NCI-H1417 treated with DMSO at 0.1 percent for 48 hours (cell line): ENCODE measurements around the gene GBP3.
"Not testable (repeated sequence)": the region's sequence is repeated elsewhere in the genome, so short reads cannot be mapped to it uniquely, and the experiment has no call there.

ENCODE experiments used
- DNase-seq: peaks from one replicate; lab custom pipeline; 2025; lab: John Stamatoyannopoulos, UW

The GBP3 gene, protein sequence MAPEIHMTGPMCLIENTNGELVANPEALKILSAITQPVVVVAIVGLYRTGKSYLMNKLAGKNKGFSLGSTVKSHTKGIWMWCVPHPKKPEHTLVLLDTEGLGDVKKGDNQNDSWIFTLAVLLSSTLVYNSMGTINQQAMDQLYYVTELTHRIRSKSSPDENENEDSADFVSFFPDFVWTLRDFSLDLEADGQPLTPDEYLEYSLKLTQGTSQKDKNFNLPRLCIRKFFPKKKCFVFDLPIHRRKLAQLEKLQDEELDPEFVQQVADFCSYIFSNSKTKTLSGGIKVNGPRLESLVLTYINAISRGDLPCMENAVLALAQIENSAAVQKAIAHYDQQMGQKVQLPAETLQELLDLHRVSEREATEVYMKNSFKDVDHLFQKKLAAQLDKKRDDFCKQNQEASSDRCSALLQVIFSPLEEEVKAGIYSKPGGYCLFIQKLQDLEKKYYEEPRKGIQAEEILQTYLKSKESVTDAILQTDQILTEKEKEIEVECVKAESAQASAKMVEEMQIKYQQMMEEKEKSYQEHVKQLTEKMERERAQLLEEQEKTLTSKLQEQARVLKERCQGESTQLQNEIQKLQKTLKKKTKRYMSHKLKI

DNA sequence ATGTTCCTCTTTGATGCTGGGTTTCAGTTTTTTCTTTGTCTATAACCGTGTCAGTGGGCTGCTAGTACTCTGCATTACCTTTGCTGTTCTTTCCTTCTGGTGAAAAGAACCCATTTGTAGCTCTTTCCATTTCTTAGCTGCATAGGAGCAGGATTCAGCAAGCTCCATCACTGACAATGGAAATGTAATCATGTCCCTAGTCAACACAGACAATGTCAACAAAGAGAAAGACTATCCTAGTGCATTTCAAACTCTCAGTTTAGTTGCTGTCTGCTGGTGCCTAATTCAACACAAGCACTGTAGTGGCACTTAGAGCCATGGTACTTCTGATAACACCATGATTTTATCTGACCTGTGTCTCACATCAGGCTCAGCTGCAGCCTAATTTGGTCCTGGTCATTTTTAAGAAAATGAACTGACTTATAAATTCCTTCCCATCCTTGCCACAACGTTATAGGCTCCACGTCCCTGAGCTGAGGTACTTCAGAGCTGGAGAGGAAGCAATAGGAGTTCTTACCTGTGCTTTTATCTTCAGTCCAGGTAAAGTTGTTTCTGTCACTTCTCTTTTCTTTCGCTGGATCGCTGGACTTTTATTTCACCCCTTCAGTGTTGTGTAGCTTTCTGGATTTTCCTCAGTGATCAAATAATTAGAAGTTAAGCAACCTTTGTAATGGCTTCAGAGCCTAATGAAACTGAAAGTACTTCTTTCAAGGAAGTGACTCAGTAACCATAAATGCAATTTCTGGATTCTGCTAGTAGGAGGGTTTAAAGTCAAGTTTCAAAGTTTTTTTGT lies at the start of gene GBP3:
Gene GBP3, minus strand, starts transcription at position 700 of the 793 bp plus-strand sequence. CDS start 2,145 bp downstream, outside the sequence.
- no peak for DNase-seq

DNA sequence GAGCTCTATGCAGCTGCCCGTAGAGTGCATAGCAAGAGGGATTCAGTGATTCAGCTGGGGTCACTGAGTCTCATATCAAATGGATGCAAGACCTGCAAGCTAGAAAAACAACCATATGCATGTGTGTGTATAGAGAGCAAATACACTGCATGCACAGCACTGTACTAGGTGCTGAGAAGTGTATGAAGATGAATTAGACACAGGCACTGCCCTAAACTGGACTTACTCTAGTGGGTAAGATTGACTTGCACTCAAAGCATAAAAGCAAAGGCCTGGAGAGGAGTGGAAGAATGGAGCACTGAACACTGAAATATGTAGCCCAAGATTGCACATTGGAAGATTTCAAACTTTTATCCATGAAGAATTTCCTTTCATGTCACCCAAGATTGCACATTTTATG lies 47.8 kb upstream of the GBP3 start:
- no peak for DNase-seq

DNA sequence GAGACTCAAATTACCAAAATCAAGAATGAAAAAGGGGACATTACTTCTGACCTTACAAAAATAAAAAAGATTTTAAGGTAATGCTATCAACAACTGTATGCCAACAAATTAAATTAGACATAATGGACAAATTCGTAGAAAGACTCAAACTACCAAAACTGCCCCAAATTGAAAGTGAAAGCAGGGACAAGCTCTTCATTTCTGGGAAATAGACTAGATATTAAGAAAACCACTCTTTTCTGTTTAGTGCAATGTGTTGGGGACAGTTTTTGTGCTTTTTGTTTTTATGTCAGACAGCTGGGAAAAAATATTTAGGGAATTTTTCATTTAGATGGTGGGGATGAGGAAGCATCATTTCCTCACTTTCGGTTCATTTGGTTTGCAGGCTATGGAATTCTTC lies 47.3 kb upstream of the GBP3 start:
- DNase-seq, result no peak

DNA sequence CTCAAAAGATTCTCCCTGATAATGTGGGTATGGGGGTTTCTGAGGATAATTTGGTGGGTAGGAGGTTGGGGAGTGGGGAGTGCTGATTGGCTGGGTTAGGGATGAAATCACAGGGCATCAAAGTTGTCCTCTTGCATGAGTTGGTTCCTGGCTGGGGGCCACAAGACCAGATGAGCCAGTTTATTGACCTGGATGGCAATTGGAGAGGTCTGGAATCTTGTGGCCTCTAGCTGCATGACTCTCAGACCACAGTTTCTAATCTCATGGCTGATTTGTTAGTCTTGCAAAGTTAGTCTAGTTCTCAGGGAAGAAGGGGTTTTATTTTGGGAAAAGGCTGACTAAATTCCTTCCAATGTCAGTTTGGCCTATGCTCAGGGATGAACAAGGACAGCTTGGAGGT lies 45.6 kb upstream of the GBP3 start:
- DNase-seq, result no peak

DNA sequence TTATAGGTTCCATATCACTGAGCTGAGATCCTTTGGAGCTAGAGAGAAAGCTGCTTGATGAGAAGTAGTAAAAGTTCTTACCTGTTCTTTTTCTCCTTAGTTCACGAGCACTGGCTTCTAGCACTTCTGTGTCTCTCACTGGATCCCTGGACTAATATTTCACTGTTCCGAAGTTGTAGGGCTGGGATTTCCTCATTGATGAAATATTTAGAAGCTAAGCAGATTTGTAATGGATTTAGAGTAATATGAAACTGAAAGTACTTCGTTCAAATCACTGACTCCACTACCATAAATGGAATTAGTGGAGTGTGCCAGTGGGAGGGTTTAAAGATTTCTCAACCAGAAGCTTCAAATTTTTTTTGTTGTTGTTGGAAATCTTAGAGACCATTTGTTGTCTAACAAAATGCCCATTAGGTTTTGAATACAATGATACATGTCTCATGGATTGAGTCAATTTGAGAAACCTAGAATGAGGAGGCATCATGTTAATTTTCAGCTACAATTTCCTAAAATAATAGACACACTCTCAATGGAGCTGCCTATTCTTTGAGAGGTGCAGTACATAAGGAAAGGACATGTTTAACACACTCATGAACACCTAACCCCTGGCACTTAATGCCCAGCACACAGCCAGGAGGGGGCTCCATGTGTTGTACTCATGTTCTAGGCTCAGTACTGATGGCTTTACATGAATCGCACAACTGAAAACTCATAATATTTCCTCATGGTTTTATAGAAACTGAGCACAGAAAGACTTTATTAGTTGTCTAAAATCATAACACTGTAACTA lies 42.6 kb upstream of the GBP3 start, which contains the start of gene GBP1:
Gene GBP1, minus strand, starts transcription at position 130 of the 790 bp plus-strand sequence. CDS start 1,974 bp downstream, outside the sequence.
- no peak for DNase-seq

DNA sequence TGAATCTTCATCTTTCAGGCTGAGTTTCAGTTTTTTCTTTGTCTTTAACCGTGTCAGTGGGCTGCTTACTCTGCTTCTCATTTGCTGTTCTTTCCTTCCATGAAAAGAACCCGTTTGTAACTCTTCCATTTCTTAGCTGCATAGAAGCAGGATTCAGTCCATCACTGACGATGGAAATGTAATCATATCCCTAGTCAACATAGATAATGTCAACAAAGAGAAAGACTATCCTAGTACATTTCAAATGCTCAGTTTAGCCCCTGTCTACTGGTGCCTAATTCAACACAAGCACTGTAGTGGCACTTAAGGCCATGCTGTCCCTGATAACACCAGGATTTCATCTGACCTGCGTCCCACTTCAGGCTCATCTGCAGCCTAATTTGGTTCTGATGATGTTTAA lies 42.0 kb upstream of the GBP3 start:
- DNase-seq, result no peak

DNA sequence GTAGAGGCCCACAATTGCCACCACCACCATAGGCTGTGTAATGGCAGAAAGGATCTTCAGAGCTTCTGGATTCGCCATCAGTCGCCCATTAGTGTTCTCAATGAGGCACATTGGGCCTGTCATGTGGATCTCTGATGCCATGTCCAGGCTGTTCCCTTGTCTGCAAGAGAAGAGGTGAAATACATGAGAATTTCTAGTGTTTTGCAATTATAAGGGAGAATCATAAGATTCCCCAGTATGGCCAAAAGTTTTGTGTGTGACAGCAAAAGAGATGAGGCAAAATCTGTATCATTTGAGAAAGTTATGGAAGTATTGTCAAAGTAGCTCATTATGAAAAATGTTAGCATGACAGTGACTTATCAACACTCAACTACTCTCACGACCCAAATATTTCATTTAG lies 40.4 kb upstream of the GBP3 start:
- no peak for DNase-seq

DNA sequence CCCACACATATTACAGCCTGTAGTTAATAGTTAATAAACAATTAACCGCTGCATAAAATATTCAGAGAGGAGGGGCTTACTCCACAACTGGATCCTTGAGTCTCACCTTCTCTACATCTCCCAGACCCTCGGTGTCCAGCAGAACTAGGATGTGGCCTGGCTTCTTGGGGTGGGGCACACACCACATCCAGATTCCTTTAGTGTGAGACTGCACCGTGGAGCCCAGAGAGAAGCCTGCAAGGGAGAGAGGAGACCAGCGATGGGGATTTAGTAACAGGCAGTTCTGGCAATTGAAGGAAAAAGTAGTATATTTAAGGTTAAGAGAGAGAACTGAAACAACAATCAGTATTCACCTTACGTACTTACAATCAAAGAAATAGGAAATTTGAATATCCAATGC lies 37.4 kb upstream of the GBP3 start:
- no peak for DNase-seq

DNA sequence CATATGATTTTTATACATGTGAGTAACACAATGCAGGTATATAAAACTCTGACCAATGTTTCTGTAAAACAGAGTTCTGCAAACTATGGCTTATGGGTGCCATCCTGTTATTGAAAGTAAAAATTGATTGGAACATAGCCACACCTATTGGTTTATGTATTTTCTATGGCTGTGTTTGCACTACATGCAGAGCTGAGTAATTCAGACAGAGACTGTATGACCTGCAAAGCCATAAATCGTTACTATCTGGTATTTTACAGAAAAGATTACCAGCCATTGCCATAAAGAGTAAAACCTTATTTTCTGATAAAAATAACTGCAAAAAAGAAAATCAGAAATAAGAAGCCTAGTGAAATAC lies 29.3 kb upstream of the GBP3 start:
- no peak for DNase-seq

DNA sequence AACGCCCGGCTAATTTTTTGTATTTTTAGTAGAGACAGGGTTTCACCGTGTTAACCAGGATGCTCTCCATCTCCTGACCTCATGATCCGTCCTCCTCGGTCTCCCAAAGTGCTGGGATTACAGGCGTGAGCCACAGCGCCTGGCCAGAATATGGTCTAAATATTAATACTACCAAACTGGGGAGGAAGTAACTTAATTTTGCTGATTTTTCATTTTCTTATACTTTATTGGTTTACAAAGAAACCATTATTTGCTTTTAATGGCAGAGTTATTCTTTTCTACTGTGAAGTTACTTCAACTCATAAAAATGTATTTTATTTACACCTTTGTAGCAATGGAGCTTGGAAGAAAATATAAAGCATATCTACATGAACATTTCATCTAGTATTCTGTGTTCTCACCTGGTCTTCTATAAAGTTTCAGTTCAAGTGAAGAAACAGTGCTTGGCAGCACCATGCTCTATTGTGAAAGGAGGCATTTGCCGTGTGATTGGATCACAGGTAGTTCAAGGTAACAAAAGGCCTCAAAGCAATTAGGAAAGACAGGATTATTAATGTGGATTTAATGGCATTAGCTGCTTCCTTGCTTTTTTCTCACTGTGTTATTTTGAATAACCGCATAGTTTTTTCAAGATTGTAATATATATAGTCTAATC lies 28.8 kb upstream of the GBP3 start:
- no peak for DNase-seq

DNA sequence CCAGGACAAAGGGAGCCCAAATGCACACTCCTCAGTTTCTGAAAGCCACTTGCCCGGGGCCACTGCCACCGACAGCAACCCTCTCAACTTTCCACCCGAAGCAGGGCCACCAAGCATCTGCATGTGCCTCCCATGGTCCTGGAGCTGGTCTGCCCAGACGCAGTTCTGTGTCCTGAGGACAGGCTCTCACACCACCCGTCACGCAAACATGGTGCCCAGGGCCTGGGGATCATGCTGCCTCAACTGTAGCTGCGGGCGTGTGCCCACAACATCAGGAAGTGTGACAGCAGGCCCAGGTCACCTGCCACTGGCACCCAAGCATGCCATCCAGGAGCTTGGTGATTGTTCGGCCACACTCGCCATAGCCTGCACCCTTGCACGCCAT lies 28.0 kb upstream of the GBP3 start:
- DNase-seq, result no peak

DNA sequence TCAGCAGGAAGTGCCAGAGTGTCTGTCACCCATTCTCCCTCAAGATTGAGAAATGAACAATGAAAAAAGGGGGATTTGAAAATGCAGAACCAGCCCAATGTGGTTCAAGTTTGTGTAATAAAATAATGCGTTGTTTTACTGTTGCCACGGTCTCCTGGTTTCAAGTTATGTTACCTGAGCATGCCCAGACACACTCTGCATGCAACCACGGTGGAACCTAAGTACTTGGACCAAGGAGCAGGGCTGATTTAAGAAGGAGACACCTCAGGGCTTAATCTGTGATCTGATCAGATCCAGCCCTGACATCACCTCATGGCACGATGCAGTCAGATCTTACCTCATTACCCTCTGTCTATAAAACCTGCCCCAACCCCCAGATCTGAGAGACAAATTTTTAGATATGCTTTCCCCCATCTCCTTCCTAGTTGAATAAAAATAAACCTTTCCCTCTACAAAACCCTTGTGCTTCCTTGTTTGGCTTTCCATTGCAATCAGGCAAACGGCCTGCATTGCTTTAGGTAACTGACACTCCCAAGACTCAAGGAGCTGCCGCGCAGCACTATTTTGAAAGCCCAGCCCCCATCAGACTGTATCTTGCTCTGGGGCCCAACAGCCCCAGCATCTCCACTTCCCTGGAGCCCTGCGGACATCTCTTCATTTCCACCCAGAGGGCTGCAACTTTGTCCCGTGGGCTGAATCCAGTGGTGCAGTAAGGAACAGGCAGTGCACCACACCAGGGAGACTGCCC lies 27.4 kb upstream of the GBP3 start:
- not testable (repeated sequence) for DNase-seq

DNA sequence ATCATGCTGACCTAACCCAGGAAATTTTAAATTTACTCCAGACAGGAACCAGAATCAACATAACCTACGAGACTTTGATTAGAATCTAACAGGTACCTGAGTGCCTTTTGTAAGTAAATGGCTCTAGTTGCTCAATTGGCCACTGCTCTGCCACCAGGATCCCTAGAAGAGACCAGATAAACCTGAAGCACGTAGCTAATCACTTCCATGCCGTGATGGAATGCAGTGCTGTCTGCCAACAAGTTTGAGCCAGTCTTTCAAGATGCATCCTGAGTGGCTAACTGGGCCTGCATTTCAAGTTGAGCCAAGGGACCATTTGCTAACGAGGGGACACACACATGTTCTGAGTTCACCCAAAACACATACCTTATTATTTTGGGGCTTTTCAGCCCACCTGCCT lies 26.5 kb upstream of the GBP3 start:
- DNase-seq, result not testable (repeated sequence)

DNA sequence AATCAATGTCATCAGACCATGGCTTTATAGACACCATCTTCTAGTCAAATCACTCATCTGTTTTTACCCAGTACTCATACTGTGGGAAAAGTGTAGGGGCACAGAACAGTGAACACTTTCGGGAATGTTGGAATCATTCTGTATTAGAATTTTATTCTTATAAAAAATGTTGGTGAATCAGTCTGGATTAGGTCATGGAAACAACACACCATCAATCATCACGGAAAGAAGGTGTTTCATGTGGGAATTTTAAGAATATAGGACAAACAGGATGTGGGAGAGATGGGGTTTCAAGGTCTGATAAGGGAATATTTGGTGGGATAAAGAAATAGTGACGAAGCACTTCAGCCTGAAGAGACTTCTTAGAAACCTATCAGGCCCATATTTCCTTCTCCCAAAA lies 25.1 kb upstream of the GBP3 start:
- no peak for DNase-seq

DNA sequence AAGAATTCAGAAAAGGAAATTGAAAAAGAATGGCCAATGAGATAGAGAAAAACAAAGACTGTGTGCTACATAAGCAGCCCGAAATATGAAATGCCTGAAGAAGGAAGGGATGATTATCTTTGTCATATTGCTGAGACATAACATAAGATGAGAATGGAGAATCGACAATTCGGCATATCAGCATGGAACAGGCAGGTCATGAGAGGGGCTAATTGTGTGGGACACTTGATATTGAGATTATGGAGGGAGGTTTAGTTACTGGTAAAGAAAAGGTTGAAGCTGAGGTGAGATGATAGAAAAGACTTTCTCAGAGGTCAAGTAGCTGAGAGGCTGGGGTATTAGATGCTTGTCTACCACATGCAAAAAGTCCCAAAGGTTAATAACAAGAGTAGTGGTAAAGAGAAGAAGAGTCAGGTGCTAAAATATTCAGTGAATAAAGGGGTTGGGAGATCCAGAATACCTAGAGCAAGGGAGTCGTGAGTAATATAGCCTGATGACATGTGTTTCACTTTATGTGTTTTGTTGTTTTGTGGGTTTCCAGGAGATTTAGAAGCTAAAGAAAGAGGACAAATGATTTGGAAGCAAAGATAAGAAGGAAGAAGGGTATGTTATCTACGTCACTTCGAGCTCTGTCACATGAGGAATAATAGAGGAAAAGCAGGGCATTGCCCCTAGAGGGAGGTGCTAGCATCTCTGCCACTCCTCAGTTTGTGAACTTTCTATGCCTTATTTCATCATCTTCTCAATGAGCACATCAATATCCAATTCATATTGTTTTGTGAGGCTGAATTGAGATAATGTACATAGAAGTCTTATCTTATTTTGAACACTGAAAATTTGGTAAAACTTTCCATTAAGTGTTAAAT lies 23.9 kb upstream of the GBP3 start:
- DNase-seq, result not testable (repeated sequence)

DNA sequence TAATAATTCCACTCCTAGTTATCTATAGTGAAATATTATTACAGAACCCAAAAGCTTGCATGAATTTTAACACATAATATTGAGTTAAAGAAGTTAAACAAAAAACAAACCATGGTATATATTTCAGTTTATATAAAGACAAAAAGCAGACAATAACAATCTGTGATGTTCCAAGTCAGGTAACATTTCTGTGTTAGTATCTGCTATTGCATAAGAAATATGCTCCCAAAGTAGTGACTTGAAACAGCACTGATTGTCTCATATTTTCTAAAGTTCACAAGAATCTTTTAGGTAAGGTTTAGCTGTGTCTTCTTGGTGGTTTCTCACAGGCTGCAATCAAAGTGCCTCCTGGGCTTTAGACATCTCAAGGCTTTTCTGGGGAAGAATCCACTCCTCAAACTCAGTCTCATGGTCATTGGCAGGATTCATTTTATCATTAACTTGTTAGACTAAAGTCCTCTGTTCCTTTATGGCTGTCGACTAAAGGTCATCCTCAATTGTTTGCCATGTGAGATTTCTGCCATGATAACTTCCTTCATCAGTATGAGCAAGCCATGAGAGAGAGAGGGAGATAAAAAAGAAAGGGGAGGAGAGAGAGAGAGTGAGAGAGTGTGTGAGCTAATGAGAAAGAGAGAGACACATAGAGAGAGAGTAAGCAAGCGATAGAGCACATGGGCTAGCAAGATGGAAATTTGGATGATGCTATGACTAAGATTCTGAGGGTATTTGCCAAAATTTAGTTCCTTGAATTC lies 22.5 kb upstream of the GBP3 start:
- no peak for DNase-seq

DNA sequence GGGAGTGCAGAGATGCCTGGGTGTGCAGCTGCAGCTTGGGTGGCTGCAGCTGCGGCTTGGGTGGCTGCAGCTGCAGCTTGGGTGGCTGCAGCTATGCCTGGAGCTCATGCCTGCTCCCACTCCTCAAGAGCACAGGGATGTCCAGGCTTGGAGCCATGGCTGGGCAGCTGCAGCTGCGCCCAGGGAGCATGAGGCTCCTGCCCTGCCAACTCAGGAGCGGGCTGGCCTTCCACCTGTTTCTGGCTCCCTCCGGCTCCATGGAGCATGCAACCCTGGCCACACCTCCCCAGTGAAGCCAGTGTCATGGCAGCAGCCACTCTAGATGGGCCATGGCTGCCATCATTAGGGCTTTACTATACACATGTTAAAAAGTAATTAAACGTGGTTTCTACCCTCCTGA lies 21.3 kb upstream of the GBP3 start:
- DNase-seq, result no peak

DNA sequence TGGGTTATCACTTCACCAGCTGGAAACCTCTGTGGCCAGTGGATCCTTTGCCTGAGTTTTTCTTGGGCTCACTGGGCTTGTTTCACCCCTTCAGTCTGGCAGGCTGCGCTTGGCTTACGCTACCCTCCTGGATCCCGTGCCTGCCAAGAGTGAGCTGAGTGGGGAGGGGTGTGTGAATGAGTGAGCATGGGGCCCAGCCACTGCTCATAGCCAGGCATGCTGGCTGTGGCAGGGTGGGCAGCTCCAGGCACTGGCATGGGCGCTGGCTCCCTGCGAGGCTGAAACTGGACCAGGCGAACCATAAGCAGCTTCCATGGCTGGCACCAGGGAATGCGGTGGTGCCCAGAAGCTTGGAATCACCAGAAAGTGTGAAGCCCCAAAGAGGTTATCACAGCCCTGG lies 19.8 kb upstream of the GBP3 start:
- no peak for DNase-seq

DNA sequence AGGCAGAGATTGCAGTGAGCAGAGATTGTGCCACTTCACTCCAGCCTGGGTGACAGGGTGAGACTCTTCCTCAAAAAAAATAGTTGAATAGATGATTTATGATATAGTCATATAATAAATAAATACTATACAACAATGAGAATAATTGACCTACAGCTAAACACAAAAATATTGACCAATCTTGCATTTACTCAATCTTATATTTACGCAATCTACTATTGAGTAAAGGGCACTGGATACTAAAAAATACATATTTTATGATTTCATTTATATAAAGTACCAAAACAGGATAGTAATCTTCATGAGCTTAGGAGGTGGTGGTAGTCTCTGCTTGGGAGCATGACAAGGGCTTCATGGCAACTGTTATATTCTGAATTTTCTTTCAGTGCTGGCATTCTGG lies 19.1 kb upstream of the GBP3 start:
- no peak for DNase-seq
